Uterus (tissue), 4 donors: ENCODE results near the gene FNIP2. TPM values are rescaled to one million over a fixed set of nuclear protein-coding genes. Genes with fewer than 3 reads are reported as not detected.

Source experiments
- DNase-seq, 2 donors: peaks; one replicate each; pipeline ENCODE4 v3.0.0-alpha.2; 2019 to 2020
- H3K27ac ChIP-seq, 2 donors: fragments of 200-600 bp; sonication (generic); 1 replicate in 1 of 2; 2 replicates in 1 of 2; pipeline ENCODE4 v1.5.1; 2016 to 2018
- H3K27me3 ChIP-seq, 2 donors: fragments of 200-600 bp; sonication (generic); one replicate each; pipeline ENCODE4 v1.5.1; 2018 to 2019; ENCODE audit warnings: control low read depth in 1 of 2
- H3K36me3 ChIP-seq, 2 donors: fragments of 200-600 bp; sonication (generic); one replicate each; pipeline ENCODE4 v1.5.1; 2019; ENCODE audit warnings: control low read depth in 1 of 2
- H3K4me1 ChIP-seq, 2 donors: fragments of 200-600 bp; sonication (generic); one replicate each; pipeline ENCODE4 v1.5.1; 2018 to 2019; ENCODE audit warnings: control low read depth in 1 of 2
- H3K4me3 ChIP-seq, 2 donors: fragments of 200-600 bp; sonication (generic); 1 replicate in 1 of 2; 2 replicates in 1 of 2; pipeline ENCODE4 v1.5.1; 2018 to 2019; ENCODE audit warnings: mild to moderate bottlenecking in 1 of 2
- H3K9me3 ChIP-seq, 2 donors: fragments of 200-600 bp; sonication (generic); one replicate each; pipeline ENCODE4 v1.5.1; 2019; ENCODE audit warnings: control low read depth in 1 of 2
- POLR2A ChIP-seq, 2 donors: fragments of 450-650 bp; IDR thresholded peaks; one replicate each; pipeline ENCODE4 v1.6.1; 2016; ENCODE audit warnings: antibody characterized with exemption in 2 of 2, mild to moderate bottlenecking in 1 of 2, moderate library complexity in 1 of 2
- intact Hi-C: fragments of 100-400 bp; cut with DNase I; formaldehyde crosslinking; loops from one replicate; pipeline ENCODE4 v1.15.1; 2023; ENCODE audit warnings: low total_unique reads
- total RNA-seq, 4 donors: library from RNA; depleted of rRNA in 3 of 4; stranded (reverse); fragments of >200 nt in 3 of 4; gene quantifications; one replicate each; pipeline versions ENCODE4 v1.1.0 to v1.2.4, GENCODE V29; 2014 to 2023
- TF ChIP-seq, protein P1 (sequence below), 4 experiments: fragments of 200-600 bp in 2 of 4; fragments of 450-650 bp in 2 of 4; sonication (generic) in 2 of 4; IDR thresholded peaks; one replicate each; pipeline ENCODE4 v1.5.1; 2016 to 2019; ENCODE audit warnings: antibody characterized with exemption in 4 of 4, mild to moderate bottlenecking in 2 of 4, moderate library complexity in 1 of 4
- donor health status: DM: yes; HTN: yes; CAD: no.

FNIP2 gene
- total RNA-seq, 4 donors from 2014 or later, result 8.5 to 61.9 (median 29.6) TPM

DNA sequence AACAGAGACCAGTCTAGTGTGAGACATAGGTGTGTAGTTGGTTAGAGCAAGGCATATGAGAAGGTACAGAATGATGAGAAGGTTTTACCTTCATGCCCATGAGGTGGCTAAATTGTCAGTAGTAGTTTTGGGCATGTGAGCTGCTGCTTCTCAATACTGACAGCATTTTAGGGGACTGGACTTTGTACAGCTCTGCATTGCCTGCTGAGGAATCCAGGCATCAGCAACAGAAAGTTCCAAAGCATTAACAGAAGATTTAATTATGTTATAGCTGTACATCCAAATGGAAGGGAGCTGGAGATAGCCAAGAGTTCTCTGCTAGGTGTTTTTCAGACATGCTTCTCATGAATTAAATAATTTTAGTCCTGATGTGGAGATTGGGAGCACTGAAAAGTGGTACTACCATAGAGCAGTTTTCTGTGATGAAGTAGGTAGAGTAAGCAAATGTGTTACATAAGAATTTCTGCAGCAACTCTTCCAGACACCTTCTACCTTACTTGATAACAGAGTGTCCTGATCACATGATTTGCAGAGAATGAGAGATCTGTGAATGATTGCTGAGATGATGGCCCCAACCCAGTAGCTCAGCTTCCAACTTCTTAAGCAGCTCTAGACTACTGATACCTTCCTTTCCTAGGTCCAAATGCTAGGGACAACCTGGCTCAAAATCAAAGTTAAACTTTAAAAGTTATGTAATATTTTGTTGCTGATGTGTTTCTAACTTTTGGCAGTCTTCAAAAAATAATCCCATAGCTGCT, 30.4 kb downstream of the FNIP2 start:
- Histone ChIP-seq H3K4me3 (no peak overlapping the region), H3K9me3 (no peaks in the 10 kb centered on the region), H3K27ac (no peak overlapping the region), H3K36me3 (no peaks in the 10 kb centered on the region), H3K27me3 (no peaks in the 10 kb centered on the region), H3K4me1 (no peaks in the 10 kb centered on the region)
- TF ChIP-seq, protein P1, sequence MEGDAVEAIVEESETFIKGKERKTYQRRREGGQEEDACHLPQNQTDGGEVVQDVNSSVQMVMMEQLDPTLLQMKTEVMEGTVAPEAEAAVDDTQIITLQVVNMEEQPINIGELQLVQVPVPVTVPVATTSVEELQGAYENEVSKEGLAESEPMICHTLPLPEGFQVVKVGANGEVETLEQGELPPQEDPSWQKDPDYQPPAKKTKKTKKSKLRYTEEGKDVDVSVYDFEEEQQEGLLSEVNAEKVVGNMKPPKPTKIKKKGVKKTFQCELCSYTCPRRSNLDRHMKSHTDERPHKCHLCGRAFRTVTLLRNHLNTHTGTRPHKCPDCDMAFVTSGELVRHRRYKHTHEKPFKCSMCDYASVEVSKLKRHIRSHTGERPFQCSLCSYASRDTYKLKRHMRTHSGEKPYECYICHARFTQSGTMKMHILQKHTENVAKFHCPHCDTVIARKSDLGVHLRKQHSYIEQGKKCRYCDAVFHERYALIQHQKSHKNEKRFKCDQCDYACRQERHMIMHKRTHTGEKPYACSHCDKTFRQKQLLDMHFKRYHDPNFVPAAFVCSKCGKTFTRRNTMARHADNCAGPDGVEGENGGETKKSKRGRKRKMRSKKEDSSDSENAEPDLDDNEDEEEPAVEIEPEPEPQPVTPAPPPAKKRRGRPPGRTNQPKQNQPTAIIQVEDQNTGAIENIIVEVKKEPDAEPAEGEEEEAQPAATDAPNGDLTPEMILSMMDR (IDR thresholded peaks at IDR 0.05), result no peak
- TF ChIP-seq POLR2A (IDR thresholded peaks at IDR 0.05), result no peak
- no peak for DNase-seq
- intact Hi-C loops, result no loop called here

DNA sequence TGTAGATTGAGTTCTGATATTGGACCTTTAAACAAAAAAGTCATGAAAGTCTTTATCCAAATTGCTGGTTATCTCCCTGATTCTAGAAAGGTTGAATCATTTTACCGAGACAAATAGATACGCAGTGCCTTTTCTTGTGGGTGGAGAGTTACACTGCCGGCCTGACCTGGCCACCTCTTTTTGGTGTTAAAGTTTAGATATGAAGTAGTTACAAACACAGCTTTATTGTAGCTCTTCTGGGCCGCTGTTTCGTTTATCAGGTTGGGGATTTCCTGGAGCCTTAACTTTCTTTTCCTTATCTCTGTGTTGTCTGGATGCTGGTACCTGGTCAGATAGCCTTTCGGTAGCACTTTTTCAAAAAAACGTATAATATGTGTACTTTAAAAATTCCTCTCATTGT, 31.0 kb downstream of the FNIP2 start:
- H3K4me3 ChIP-seq, result no peak overlapping the region
- DNase-seq, result no peak
- H3K27me3 ChIP-seq, result no peaks in the 10 kb centered on the region
- intact Hi-C loops, result no loop called here
- no peaks in the 10 kb centered on the region for H3K36me3 ChIP-seq
- no peaks in the 10 kb centered on the region for H3K4me1 ChIP-seq
- no peaks in the 10 kb centered on the region for H3K9me3 ChIP-seq
- TF ChIP-seq POLR2A (IDR thresholded peaks at IDR 0.05), result no peak
- TF ChIP-seq, protein P1 (IDR thresholded peaks at IDR 0.05), result no peak
- H3K27ac ChIP-seq, result no peak overlapping the region

DNA sequence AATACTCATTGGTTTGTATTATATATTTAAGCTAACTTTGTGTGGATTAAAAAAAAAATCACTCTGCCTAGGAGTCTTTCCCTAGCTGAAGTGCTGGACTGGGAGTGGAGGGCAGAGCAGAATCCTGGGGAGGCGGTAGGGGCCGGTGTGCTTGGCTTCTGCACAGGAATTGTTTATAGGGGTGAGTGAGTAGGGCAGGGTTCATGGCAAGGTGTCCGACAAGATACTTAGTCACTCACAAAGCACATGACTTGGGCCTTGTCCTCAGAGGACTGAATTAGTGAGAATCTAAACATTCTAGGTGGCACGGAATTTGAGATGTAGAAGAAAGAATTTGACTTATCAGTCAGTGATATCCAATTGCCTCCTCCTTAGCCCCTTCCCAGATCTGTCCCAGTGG, 32.2 kb downstream of the FNIP2 start:
- H3K27ac ChIP-seq, result no peak overlapping the region

DNA sequence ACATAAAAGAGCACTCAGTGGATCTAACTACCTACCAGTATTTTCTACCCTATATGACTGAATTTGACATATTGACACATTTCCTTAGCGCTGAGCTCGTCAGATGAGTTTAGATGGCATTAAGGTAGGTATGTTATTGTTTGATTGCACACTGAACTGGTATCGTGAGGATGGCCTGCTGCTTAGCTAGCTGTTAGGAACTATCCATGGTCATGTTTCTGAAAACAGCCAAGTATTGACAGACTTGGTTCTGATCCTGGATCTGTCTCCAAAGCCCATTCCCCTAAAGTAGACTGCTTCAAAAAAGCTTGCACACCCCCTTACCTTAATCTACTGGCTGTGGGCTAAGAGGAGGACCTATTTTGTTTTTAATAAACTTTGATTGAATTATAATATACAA, 32.9 kb downstream of the FNIP2 start:
- H3K9me3 ChIP-seq, result no peaks in the 10 kb centered on the region
- no peak overlapping the region for H3K4me3 ChIP-seq
- H3K36me3 ChIP-seq, result no peaks in the 10 kb centered on the region
- intact Hi-C loops, result no loop called here
- TF ChIP-seq, protein P1 (IDR thresholded peaks at IDR 0.05), result no peak
- TF ChIP-seq POLR2A (IDR thresholded peaks at IDR 0.05), result no peak
- H3K27me3 ChIP-seq, result no peaks in the 10 kb centered on the region
- DNase-seq, result no peak
- H3K27ac ChIP-seq, result no peak overlapping the region
- H3K4me1 ChIP-seq, result no peaks in the 10 kb centered on the region

More for the DNA sequence above, 32.2 kb downstream of the FNIP2 start:
- TF ChIP-seq, protein P1 (IDR thresholded peaks at IDR 0.05), result no peak
- no peak for TF ChIP-seq POLR2A (IDR thresholded peaks at IDR 0.05)
- no peak for DNase-seq
- H3K9me3 ChIP-seq, result no peaks in the 10 kb centered on the region
- no peaks in the 10 kb centered on the region for H3K27me3 ChIP-seq
- H3K36me3 ChIP-seq, result no peaks in the 10 kb centered on the region
- H3K4me3 ChIP-seq, result no peak overlapping the region
- no peaks in the 10 kb centered on the region for H3K4me1 ChIP-seq
- intact Hi-C loops, result no loop called here

DNA sequence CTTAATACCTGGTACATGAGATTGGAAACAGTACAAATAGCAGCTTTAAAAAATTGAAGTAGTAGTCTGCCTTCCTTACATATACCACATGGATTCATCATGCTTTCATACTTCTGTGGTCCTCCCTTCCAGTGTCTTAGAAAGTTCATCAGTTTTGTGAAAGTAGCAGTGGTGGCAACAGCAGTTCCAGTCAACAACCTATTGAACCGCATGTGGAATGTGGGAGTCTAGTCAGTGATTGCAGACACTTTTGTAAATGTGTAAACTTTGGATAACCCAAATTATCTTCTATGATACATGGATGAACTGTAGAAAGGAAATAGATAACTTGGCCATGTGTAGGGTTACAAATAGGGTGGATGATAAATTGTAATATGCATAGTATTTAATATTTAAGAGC, 34.1 kb downstream of the FNIP2 start:
- H3K36me3 ChIP-seq, result no peaks in the 10 kb centered on the region
- no peaks in the 10 kb centered on the region for H3K9me3 ChIP-seq
- no peak overlapping the region for H3K27ac ChIP-seq
- H3K27me3 ChIP-seq, result no peaks in the 10 kb centered on the region
- no peaks in the 10 kb centered on the region for H3K4me1 ChIP-seq
- no peak for TF ChIP-seq POLR2A (IDR thresholded peaks at IDR 0.05)
- TF ChIP-seq, protein P1 (IDR thresholded peaks at IDR 0.05), result no peak
- DNase-seq, result no peak
- no peak overlapping the region for H3K4me3 ChIP-seq
- intact Hi-C loops, result no loop called here
